K562 (cell line): ENCODE data around the gene EFNA2. TPM values are rescaled to one million over a fixed set of nuclear protein-coding genes. Genes with fewer than 3 reads are reported as not detected.
A peak's percentile ranks its signal among the peaks of the same experiment; 100 is the strongest.

Source experiments
- FIP1L1 ChIP-seq: fragments of 200-400 bp; formaldehyde crosslinking; IDR thresholded peaks from 2 replicates; pipeline ENCODE4 v1.6.1; 2018; ENCODE audit warnings: mild to moderate bottlenecking, low read depth, low read length; ENCODE audit not compliant: poor library complexity, severe bottlenecking
- GABPB2 ChIP-seq: fragments of 250-450 bp; sonication (Bioruptor Pico); conservative IDR thresholded peaks from 2 replicates; pipeline ENCODE4 v1.5.1; 2021; ENCODE audit warnings: mild to moderate bottlenecking
- HOXB6 ChIP-seq: fragments of 250-450 bp; sonication (Bioruptor Pico); IDR thresholded peaks from 2 replicates; pipeline ENCODE4 v1.5.1; 2022; ENCODE audit warnings: mild to moderate bottlenecking, borderline replicate concordance
- KDM1A ChIP-seq, 2 experiments: fragments of 450-650 bp; IDR thresholded peaks; 2 replicates each; pipeline ENCODE4 v1.6.1; 2016; ENCODE audit warnings: mild to moderate bottlenecking in 2 of 2
- MED1 ChIP-seq: sonication (generic); formaldehyde crosslinking; IDR thresholded peaks from 2 replicates; pipeline ENCODE4 v1.8.1; 2023; ENCODE audit warnings: missing genetic modification reagents, borderline replicate concordance
- PHTF2 ChIP-seq: fragments of 250-450 bp; sonication (Bioruptor Pico); IDR thresholded peaks from 2 replicates; pipeline ENCODE4 v1.5.0; 2021; ENCODE audit warnings: mild to moderate bottlenecking
- PTBP1 ChIP-seq: fragments of 200-400 bp; formaldehyde crosslinking; IDR thresholded peaks from 2 replicates; pipeline ENCODE4 v1.6.1; 2017; ENCODE audit warnings: low read depth, low read length
- RBM17 ChIP-seq: fragments of 200-400 bp; formaldehyde crosslinking; IDR thresholded peaks from 2 replicates; pipeline ENCODE4 v1.6.1; 2017; ENCODE audit warnings: low read depth, mild to moderate bottlenecking, low read length, borderline replicate concordance
- TFAM ChIP-seq: fragments of 250-450 bp; sonication (Bioruptor Pico); conservative IDR thresholded peaks from 2 replicates; pipeline ENCODE4 v1.5.0; 2021; ENCODE audit warnings: mild to moderate bottlenecking, moderate library complexity
- TFE3 ChIP-seq: fragments of 450-650 bp; formaldehyde crosslinking; IDR thresholded peaks from 2 replicates; pipeline ENCODE4 v1.4.0; 2020; ENCODE audit warnings: mild to moderate bottlenecking, mixed read lengths
- ZNF511 ChIP-seq: sonication (generic); formaldehyde crosslinking; IDR thresholded peaks from 2 replicates; pipeline ENCODE4 v1.8.0; 2022; ENCODE audit warnings: mild to moderate bottlenecking, missing genetic modification reagents
- ZNF589 ChIP-seq: fragments of 200-800 bp; sonication (Bioruptor generic); IDR thresholded peaks from 2 replicates; pipeline ENCODE4 v1.6.1; 2016; ENCODE audit warnings: low read depth, missing genetic modification characterization, missing compliant biosample characterization
- polyA plus RNA-seq, 8 experiments: library from polyadenylated mRNA; depleted of rRNA in 4 of 8; stranded (reverse) in 5 of 8; unstranded in 3 of 8; fragments of >200 nt; fragmentation: Nextera tagmentation in 2 of 8; fragmentation: Illumina TruSeq in 1 of 8; extraction: Ambion mirVana in 2 of 8; extraction: Trizol in 1 of 8; gene quantifications; 2 replicates each; pipeline versions ENCODE4 v1.2.1 to v1.2.3, GENCODE V29; 2011 to 2014; ENCODE audit warnings: inconsistent platforms in 1 of 8, missing spikeins in 1 of 8
- total RNA-seq, 7 experiments: library from RNA; depleted of rRNA in 6 of 7; stranded (reverse); fragments of >200 nt in 6 of 7; fragmentation: Illumina TruSeq in 2 of 7; extraction: Trizol in 2 of 7; gene quantifications; 2 replicates each; pipeline versions ENCODE4 v1.2.1 to v1.2.3, GENCODE V29; 2011 to 2021; ENCODE audit warnings: low replicate concordance in 1 of 7
- TF ChIP-seq, protein P1 (sequence below): fragments of 450-650 bp; IDR thresholded peaks from 2 replicates; pipeline ENCODE4 v1.6.1; 2016; ENCODE audit warnings: mild to moderate bottlenecking, moderate library complexity
- TF ChIP-seq, protein P2 (sequence below): sonication (generic); formaldehyde crosslinking; IDR thresholded peaks from 2 replicates; pipeline ENCODE4 v1.8.0; 2022; ENCODE audit warnings: missing genetic modification reagents, mild to moderate bottlenecking, borderline replicate concordance

EFNA2 gene
- total and polyA plus RNA-seq, 9 of the 15 experiments (the other 6 are each of a cell fraction or from before 2014, with no cell fraction given): 0.11 to 0.44 (median 0.15) TPM; not detected in 6

DNA sequence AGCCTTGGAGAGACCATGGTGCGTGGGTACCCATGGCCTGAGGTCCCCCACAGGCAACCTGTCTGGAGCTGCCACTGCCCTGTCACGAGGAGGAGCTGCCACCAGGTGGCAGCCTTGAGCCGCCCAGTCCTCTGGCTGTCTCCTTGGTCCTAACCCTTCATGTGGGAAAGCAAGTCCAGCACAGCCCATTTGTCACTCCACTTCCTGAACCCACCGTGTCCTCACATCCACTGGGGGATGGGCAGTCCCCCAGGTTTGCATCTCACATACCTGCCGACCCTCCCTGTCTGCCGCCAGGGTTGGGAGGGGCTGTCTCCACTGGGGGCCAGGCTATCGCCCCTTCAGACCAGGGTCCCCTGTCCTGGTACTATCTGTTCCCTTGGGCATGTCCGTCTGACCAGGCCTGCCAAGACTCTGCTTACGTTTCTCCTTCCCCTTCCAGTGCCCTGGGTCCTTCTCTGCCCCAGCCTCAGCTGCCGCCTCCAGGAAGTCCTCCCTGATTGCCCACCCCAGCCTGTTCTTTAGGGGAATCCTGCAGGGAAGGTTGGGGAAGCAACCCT lies 5.8 kb upstream of the EFNA2 start (continued):
- TF ChIP-seq, protein P1, sequence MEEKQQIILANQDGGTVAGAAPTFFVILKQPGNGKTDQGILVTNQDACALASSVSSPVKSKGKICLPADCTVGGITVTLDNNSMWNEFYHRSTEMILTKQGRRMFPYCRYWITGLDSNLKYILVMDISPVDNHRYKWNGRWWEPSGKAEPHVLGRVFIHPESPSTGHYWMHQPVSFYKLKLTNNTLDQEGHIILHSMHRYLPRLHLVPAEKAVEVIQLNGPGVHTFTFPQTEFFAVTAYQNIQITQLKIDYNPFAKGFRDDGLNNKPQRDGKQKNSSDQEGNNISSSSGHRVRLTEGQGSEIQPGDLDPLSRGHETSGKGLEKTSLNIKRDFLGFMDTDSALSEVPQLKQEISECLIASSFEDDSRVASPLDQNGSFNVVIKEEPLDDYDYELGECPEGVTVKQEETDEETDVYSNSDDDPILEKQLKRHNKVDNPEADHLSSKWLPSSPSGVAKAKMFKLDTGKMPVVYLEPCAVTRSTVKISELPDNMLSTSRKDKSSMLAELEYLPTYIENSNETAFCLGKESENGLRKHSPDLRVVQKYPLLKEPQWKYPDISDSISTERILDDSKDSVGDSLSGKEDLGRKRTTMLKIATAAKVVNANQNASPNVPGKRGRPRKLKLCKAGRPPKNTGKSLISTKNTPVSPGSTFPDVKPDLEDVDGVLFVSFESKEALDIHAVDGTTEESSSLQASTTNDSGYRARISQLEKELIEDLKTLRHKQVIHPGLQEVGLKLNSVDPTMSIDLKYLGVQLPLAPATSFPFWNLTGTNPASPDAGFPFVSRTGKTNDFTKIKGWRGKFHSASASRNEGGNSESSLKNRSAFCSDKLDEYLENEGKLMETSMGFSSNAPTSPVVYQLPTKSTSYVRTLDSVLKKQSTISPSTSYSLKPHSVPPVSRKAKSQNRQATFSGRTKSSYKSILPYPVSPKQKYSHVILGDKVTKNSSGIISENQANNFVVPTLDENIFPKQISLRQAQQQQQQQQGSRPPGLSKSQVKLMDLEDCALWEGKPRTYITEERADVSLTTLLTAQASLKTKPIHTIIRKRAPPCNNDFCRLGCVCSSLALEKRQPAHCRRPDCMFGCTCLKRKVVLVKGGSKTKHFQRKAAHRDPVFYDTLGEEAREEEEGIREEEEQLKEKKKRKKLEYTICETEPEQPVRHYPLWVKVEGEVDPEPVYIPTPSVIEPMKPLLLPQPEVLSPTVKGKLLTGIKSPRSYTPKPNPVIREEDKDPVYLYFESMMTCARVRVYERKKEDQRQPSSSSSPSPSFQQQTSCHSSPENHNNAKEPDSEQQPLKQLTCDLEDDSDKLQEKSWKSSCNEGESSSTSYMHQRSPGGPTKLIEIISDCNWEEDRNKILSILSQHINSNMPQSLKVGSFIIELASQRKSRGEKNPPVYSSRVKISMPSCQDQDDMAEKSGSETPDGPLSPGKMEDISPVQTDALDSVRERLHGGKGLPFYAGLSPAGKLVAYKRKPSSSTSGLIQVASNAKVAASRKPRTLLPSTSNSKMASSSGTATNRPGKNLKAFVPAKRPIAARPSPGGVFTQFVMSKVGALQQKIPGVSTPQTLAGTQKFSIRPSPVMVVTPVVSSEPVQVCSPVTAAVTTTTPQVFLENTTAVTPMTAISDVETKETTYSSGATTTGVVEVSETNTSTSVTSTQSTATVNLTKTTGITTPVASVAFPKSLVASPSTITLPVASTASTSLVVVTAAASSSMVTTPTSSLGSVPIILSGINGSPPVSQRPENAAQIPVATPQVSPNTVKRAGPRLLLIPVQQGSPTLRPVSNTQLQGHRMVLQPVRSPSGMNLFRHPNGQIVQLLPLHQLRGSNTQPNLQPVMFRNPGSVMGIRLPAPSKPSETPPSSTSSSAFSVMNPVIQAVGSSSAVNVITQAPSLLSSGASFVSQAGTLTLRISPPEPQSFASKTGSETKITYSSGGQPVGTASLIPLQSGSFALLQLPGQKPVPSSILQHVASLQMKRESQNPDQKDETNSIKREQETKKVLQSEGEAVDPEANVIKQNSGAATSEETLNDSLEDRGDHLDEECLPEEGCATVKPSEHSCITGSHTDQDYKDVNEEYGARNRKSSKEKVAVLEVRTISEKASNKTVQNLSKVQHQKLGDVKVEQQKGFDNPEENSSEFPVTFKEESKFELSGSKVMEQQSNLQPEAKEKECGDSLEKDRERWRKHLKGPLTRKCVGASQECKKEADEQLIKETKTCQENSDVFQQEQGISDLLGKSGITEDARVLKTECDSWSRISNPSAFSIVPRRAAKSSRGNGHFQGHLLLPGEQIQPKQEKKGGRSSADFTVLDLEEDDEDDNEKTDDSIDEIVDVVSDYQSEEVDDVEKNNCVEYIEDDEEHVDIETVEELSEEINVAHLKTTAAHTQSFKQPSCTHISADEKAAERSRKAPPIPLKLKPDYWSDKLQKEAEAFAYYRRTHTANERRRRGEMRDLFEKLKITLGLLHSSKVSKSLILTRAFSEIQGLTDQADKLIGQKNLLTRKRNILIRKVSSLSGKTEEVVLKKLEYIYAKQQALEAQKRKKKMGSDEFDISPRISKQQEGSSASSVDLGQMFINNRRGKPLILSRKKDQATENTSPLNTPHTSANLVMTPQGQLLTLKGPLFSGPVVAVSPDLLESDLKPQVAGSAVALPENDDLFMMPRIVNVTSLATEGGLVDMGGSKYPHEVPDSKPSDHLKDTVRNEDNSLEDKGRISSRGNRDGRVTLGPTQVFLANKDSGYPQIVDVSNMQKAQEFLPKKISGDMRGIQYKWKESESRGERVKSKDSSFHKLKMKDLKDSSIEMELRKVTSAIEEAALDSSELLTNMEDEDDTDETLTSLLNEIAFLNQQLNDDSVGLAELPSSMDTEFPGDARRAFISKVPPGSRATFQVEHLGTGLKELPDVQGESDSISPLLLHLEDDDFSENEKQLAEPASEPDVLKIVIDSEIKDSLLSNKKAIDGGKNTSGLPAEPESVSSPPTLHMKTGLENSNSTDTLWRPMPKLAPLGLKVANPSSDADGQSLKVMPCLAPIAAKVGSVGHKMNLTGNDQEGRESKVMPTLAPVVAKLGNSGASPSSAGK: no peak
- no peak for TF ChIP-seq FIP1L1
- TF ChIP-seq RBM17: no peak
- TF ChIP-seq KDM1A (IDR thresholded peaks at IDR 0.05): peak; percentile 81 to 88
- TF ChIP-seq PHTF2 (CRISPR knock-in tag): no peak
- no peak for TF ChIP-seq MED1 (CRISPR knock-in tag)
- TF ChIP-seq HOXB6 (CRISPR knock-in tag): no peak
- TF ChIP-seq PTBP1: peak; percentile 97
- TF ChIP-seq ZNF589: no peak
- no peak for TF ChIP-seq ZNF511 (CRISPR knock-in tag)
- TF ChIP-seq, protein P2, sequence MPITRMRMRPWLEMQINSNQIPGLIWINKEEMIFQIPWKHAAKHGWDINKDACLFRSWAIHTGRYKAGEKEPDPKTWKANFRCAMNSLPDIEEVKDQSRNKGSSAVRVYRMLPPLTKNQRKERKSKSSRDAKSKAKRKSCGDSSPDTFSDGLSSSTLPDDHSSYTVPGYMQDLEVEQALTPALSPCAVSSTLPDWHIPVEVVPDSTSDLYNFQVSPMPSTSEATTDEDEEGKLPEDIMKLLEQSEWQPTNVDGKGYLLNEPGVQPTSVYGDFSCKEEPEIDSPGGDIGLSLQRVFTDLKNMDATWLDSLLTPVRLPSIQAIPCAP (CRISPR knock-in tag): no peak
- no peak for TF ChIP-seq TFAM (CRISPR knock-in tag)
- TF ChIP-seq GABPB2: no peak; the same call in 1 of the 2 replicates
- no peak for TF ChIP-seq TFE3 (CRISPR knock-in tag)
